Karpas-422 (cell line): Measurements from ENCODE around the gene PITRM1. TPM values are rescaled to one million over a fixed set of nuclear protein-coding genes. Genes with fewer than 3 reads are reported as not detected.

Experiments used
- DNase-seq: peaks from one replicate; pipeline ENCODE4 v3.0.0-alpha.2; 2015
- H2AFZ ChIP-seq: fragments of 200-600 bp; sonication (generic); 2 replicates; pipeline ENCODE4 v1.6.1; 2014; ENCODE audit warnings: antibody characterized with exemption, low read length, mixed read lengths
- H3K27ac ChIP-seq: fragments of 200-600 bp; sonication (generic); 2 replicates; pipeline ENCODE4 v1.5.1; 2014; ENCODE audit warnings: mild to moderate bottlenecking, low read length, moderate library complexity
- H3K27me3 ChIP-seq: fragments of 200-600 bp; sonication (generic); 2 replicates; pipeline ENCODE4 v1.6.1; 2014; ENCODE audit warnings: low read length, mixed read lengths
- H3K36me3 ChIP-seq: fragments of 200-600 bp; sonication (generic); 2 replicates; pipeline ENCODE4 v1.6.1; 2014; ENCODE audit warnings: low read length, mixed read lengths; ENCODE audit not compliant: insufficient read depth
- H3K4me1 ChIP-seq: fragments of 200-600 bp; sonication (generic); 2 replicates; pipeline ENCODE4 v1.6.1; 2014; ENCODE audit warnings: mild to moderate bottlenecking, low read length, mixed read lengths
- H3K4me2 ChIP-seq: fragments of 200-600 bp; sonication (generic); 2 replicates; pipeline ENCODE4 v1.6.1; 2014; ENCODE audit warnings: low read length, low read depth, mild to moderate bottlenecking; ENCODE audit not compliant: poor library complexity, severe bottlenecking
- H3K4me3 ChIP-seq: fragments of 200-600 bp; sonication (generic); 2 replicates; pipeline ENCODE4 v1.5.1; 2014; ENCODE audit warnings: mild to moderate bottlenecking, antibody characterized with exemption, low read length, mixed read lengths
- H3K79me2 ChIP-seq: fragments of 200-600 bp; sonication (generic); 2 replicates; pipeline ENCODE4 v1.6.1; 2014; ENCODE audit warnings: mild to moderate bottlenecking, low read length, mixed read lengths
- H3K9ac ChIP-seq: fragments of 200-600 bp; sonication (generic); 2 replicates; pipeline ENCODE4 v1.6.0; 2014; ENCODE audit warnings: low read length
- H3K9me2 ChIP-seq: fragments of 200-600 bp; sonication (generic), shearing (Covaris generic); replicated peaks from 2 replicates; pipeline ENCODE4 v1.6.0; 2014; ENCODE audit warnings: mild to moderate bottlenecking, low read length, moderate library complexity; ENCODE audit not compliant: insufficient read depth
- H3K9me3 ChIP-seq: fragments of 300-700, 200-600 bp; sonication (generic); 2 replicates; pipeline ENCODE4 v1.6.1; 2014; ENCODE audit warnings: low read length, mixed read lengths
- H4K20me1 ChIP-seq: fragments of 200-600 bp; sonication (generic); 2 replicates; pipeline ENCODE4 v1.6.1; 2014; ENCODE audit warnings: mild to moderate bottlenecking, antibody characterized with exemption, low read length, low read depth; ENCODE audit not compliant: insufficient read depth
- total RNA-seq: library from RNA; depleted of rRNA; stranded (reverse); fragments of >200 nt; shearing (Covaris generic); gene quantifications from 2 replicates; pipeline ENCODE4 v1.2.3, GENCODE V29; 2014; ENCODE audit warnings: low replicate concordance

The PITRM1 gene
- total RNA-seq, 1 experiment from 2014 or later: 29.5 TPM

- Histone ChIP-seq H2AFZ (no peak overlapping the region), H3K4me2 (no peak overlapping the region), H3K4me1 (no peaks in the 10 kb centered on the region), H3K9me3 (no peaks in the 10 kb centered on the region), H3K27ac (no peak overlapping the region), H3K36me3 (peaks cover 38% of the 10 kb centered on the region), H3K9ac (no peak overlapping the region), H3K4me3 (no peak overlapping the region), H3K9me2 (no peaks in the 10 kb centered on the region), H3K79me2 (no peaks in the 10 kb centered on the region), H4K20me1 (peaks cover 3% of the 10 kb centered on the region; the same call in 1 of the 2 replicates), H3K27me3 (no peaks in the 10 kb centered on the region)
- no peak for DNase-seq
These were observed 42.8 kb downstream of the PITRM1 start for GRCh38 chr10:3129581-3130340.

- DNase-seq: no peak
- Histone ChIP-seq H3K27ac (no peak overlapping the region), H4K20me1 (peaks cover 3% of the 10 kb centered on the region; the same call in 1 of the 2 replicates), H3K4me2 (no peak overlapping the region), H3K9ac (no peak overlapping the region), H3K9me3 (no peaks in the 10 kb centered on the region), H3K27me3 (no peaks in the 10 kb centered on the region), H3K36me3 (peaks cover 31% of the 10 kb centered on the region), H3K79me2 (no peaks in the 10 kb centered on the region), H2AFZ (no peak overlapping the region), H3K4me1 (no peaks in the 10 kb centered on the region), H3K4me3 (no peak overlapping the region), H3K9me2 (no peaks in the 10 kb centered on the region)
These were observed 44.0 kb downstream of the PITRM1 start for GRCh38 chr10:3128379-3129130.

DNA sequence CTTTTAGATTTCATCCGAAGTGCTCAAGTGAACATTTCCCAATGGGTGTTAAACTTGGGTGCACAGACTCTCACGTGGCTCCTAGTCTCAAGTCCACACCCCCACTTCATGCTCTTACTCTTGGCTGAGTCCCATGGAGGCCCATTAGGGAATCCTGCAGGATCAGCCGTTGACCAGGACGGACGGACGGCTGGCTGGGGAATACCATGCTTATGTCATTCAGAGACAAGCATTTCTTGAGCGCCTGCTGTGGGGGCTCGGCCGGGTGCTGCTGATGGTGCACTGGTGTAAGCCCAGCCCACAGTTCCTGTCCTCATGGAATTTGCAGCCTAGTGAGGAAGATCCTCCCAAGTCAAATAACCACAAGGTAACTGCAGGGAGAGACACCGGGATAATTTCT, 44.7 kb downstream of the PITRM1 start:
- Histone ChIP-seq H2AFZ (no peak overlapping the region), H3K9ac (no peak overlapping the region), H3K4me3 (no peak overlapping the region), H3K79me2 (no peaks in the 10 kb centered on the region), H3K4me1 (no peaks in the 10 kb centered on the region), H3K9me3 (no peaks in the 10 kb centered on the region), H3K27me3 (no peaks in the 10 kb centered on the region), H3K36me3 (peaks cover 30% of the 10 kb centered on the region), H3K4me2 (no peak overlapping the region), H3K27ac (no peak overlapping the region), H4K20me1 (peaks cover 3% of the 10 kb centered on the region; the same call in 1 of the 2 replicates), H3K9me2 (no peaks in the 10 kb centered on the region)
- no peak for DNase-seq

DNA sequence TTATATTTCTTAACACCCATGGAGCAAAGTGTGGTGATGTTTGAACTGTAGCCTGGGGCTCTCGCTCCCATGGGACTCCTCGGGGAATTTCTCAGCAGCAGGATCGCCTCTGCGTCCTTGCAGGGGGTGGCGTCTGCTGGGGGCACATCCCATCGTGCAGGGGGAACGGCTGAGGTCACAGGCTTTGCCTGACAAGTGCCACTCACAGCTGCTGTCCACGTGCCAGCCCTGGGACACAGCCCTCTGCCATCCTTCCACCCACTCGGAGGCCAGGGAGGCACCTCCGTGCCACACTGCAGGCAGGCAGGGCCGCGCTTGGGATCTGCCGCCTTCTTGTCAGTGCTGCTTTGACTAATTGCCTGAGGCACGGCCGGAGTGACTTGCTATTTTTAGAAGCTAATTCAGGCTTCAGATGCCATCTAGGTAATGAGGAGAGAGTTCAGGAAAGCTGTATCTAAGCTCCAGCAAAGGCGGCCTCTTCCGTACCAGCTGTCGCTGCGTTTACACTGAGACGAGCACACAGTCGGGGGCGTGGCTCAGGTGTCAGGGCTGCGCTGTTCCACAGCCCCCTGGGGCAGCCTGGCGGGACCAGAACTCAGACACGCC, 45.7 kb downstream of the PITRM1 start:
- Histone ChIP-seq H3K4me3 (no peak overlapping the region), H3K9ac (no peak overlapping the region), H3K9me2 (no peaks in the 10 kb centered on the region), H3K79me2 (no peaks in the 10 kb centered on the region), H3K27ac (no peak overlapping the region), H3K4me1 (no peaks in the 10 kb centered on the region), H3K4me2 (no peak overlapping the region), H3K36me3 (peaks cover 29% of the 10 kb centered on the region), H3K27me3 (no peaks in the 10 kb centered on the region), H3K9me3 (no peaks in the 10 kb centered on the region), H2AFZ (no peak overlapping the region), H4K20me1 (peaks cover 3% of the 10 kb centered on the region; the same call in 1 of the 2 replicates)
- no peak for DNase-seq

- Histone ChIP-seq H3K9me2 (no peaks in the 10 kb centered on the region), H3K4me3 (no peak overlapping the region)
These were observed 46.3 kb downstream of the PITRM1 start for GRCh38 chr10:3126249-3126648.

DNA sequence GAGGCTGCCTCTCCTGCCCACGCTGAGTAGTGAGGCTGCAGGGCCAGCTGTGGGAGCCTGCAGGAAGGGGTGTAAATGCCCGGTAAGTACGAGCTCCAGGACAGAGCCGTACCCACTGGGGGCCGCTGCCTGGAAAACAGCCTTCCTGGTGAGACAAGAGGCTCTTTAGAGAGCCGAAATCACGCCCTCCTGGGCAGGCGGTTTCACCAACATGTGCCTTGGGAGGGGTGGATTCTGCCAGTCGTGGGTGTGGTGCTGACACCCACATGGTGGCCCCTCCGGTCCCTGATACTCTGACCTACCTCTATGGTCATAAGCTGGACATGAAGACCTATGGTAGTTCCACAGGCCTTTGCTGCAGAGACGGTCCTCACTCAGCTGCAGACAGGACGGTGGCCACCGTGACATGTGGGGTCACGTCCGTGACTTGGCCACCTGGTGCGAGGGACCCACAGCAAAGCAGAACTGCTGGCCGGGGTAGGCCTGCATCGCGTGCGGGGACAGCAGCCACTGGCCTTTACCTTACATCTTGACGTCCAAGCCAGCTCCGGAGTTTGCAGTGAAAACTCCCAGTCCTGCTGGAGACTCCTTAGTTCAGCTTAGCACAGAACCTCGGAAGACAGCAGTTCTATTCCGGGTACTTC, 46.9 kb downstream of the PITRM1 start:
- peaks cover 37% of the 10 kb centered on the region for H3K36me3 ChIP-seq
- H3K9me3 ChIP-seq: no peaks in the 10 kb centered on the region
- no peak overlapping the region for H3K9ac ChIP-seq
- no peaks in the 10 kb centered on the region for H3K4me1 ChIP-seq
- H3K4me3 ChIP-seq: no peak overlapping the region
- 0 out of 2 replicates have a peak, but pooled peaks cover 4% of the 10 kb centered on the region for H3K79me2 ChIP-seq
- peaks cover 7% of the 10 kb centered on the region; the same call in 1 of the 2 replicates for H4K20me1 ChIP-seq
- H3K27ac ChIP-seq: no peak overlapping the region
- H3K9me2 ChIP-seq: no peaks in the 10 kb centered on the region
- DNase-seq: no peak
- H3K4me2 ChIP-seq: no peak overlapping the region
- H2AFZ ChIP-seq: no peak overlapping the region
- H3K27me3 ChIP-seq: no peaks in the 10 kb centered on the region

More at GRCh38 chr10:3126249-3126648, 46.3 kb downstream of the PITRM1 start:
- Histone ChIP-seq H3K27ac (no peak overlapping the region), H3K27me3 (no peaks in the 10 kb centered on the region), H2AFZ (no peak overlapping the region), H3K36me3 (peaks cover 31% of the 10 kb centered on the region), H3K9me3 (no peaks in the 10 kb centered on the region), H3K9ac (no peak overlapping the region), H3K4me1 (no peaks in the 10 kb centered on the region), H3K79me2 (0 out of 2 replicates have a peak, but pooled peaks cover 1% of the 10 kb centered on the region), H3K4me2 (no peak overlapping the region), H4K20me1 (peaks cover 5% of the 10 kb centered on the region; the same call in 1 of the 2 replicates)
- no peak for DNase-seq

GRCh38 chr10:3124412-3125175, 48.0 kb downstream of the PITRM1 start:
- Histone ChIP-seq H3K79me2 (peaks cover 4% of the 10 kb centered on the region; the same call in 1 of the 2 replicates), H3K9ac (no peak overlapping the region), H3K36me3 (peaks cover 37% of the 10 kb centered on the region), H3K4me3 (no peak overlapping the region), H3K9me2 (no peaks in the 10 kb centered on the region), H3K27ac (no peak overlapping the region), H3K4me2 (no peak overlapping the region), H3K27me3 (no peaks in the 10 kb centered on the region), H3K9me3 (no peaks in the 10 kb centered on the region), H2AFZ (no peak overlapping the region), H4K20me1 (peaks cover 11% of the 10 kb centered on the region; the same call in 1 of the 2 replicates), H3K4me1 (no peaks in the 10 kb centered on the region)
- no peak for DNase-seq
